ENCODE measurements around the gene VAPB.
A peak's percentile ranks its signal among the peaks of the same experiment; 100 is the strongest.
"Not testable (repeated sequence)": the region's sequence is repeated elsewhere in the genome, so short reads cannot be mapped to it uniquely, and the experiment has no call there.

VAPB gene

DNA sequence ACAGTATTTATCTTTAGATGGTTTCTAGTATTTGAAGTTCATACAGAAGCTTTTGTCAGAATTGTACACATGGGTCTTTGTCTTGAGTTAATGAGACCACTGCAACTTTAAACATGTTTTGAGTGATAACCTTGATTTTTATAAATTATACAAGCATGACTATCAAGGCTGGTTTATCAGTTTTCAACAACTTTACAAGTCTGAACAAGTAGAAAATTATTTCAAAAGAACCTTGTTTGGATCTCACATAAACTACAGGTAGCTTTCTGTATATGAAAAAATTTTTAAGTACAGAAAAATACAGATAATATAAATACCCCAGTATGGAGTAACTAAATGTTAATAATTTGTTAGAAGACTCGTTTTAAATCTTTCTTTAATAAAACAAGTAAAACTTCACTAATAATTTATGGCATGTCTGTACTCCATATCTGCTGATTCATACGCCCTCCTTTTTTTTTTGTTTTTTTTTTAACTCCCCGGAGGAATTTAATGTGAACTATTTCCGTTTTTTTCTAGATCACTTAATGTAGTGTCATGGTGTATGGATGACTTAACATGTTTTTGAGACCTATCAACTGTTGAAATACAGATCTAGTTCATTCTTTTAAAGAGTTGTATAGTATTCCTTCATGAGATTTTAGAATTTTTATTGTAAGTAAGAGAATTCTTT, 18.3 kb downstream of the VAPB start:
- peak; percentile 31 for DNase-seq

GRCh38 chr20:58407966-58408557, 19.0 kb downstream of the VAPB start:
- no peak for DNase-seq

DNA sequence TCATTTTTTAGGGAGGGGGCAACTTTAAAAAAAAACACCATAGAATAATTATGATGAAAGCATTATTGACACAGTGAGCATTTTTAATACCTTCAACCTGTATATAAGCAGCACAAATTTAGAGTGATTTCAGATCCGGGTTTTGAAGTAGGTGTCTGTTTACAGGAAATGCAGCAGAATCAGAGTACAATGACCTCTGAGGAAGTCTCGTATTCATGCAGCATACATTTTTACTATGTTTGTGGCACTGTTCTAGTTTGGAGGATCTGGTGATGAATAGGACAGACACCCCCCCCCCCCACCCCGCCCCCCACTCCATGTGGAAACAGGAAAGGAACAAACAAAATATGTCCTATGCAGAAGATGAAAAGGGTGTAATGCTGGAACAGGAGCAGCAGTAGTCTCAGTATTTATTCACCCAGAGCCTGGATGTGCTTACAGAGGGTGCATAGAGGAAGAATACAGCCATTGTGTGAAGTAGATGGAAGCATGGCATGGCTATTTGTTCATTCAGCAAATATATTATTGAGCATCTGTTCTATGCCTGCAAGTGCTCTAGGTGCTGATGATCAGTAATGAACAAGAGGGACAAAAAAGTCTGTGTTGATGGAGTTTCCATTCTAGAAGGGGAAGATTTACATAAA, 19.7 kb downstream of the VAPB start:
- DNase-seq: no peak

GRCh38 chr20:58414216-58414615, 25.2 kb downstream of the VAPB start:
- not testable (repeated sequence) for DNase-seq

- not testable (repeated sequence) for DNase-seq
Observed at GRCh38 chr20:58414786-58415185, 25.8 kb downstream of the VAPB start.

DNA sequence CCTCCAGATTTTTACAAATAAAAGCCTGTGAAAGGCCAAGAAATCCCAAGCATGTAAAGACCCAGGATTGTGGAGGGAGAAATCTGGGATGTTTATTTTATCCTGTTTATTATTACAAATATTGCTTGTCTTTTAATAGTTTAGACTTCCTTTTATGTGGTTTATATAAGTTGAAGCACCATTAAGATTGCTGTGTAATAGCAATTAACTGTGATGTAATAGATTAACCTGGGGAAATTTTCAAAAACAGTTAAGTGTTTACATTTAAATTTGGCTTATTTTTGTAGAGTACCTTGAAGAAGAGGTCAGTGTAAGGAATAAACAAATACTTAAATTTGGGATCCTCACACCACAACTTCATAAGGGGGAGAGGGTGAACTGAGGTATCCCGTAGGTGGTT, 27.0 kb downstream of the VAPB start:
- DNase-seq: no peak

GRCh38 chr20:58416835-58417234, 27.8 kb downstream of the VAPB start:
- no peak for DNase-seq

DNA sequence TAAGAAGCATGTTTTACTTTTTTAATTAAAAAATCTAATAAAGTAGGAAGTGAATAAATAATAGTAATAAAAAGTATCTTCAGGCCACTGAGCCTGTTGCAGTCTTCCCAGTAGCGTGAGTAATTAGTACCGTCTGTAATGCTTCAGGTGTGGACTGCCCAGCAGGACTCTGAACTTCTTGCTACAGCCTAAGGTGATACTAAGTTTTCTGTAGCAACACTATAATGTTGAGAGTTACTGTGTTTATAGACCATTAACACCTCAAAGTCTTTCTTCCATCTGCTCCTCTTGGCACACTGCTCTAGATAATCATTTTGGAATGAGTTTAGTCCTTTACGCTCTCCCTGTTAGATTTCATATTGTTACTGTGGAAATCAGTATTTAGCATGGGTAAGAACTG, 28.4 kb downstream of the VAPB start:
- DNase-seq: no peak

DNA sequence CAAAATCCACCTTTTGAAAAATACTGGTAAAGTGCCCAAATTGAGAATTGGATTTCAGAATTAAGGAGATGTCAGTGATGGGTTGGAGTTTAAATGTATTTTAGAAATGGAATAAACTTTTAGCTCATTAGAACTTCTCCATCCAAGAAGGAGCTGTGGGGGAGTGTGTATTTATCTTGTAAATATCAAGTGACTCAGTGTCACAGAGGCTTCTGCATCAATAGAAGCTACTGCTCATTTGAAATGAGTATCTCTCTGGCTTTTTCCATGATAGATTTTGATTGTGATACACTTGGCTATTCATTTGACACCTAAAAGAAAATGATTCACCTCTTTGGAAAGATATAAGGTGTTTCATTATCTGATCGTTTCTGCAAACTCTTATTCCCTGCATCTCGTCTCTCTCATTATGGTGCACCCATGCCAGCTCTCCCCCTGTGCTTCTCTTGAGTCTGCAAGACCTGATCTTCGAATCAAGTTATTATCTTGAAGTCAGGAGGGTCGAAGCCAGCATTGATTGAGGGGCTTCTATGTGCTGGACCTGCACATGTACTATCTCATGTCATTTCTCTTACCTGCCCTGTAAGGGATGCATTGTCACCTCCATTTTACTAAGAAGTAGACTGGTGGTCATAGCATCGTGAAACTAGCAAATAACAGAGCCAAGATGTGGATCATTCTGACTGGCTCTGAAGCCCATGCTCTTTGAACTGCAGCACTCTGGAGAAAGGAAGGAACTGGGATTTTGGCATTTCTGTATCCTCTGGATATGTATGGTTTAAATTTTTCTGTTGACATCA, 30.1 kb downstream of the VAPB start:
- no peak for DNase-seq

DNA sequence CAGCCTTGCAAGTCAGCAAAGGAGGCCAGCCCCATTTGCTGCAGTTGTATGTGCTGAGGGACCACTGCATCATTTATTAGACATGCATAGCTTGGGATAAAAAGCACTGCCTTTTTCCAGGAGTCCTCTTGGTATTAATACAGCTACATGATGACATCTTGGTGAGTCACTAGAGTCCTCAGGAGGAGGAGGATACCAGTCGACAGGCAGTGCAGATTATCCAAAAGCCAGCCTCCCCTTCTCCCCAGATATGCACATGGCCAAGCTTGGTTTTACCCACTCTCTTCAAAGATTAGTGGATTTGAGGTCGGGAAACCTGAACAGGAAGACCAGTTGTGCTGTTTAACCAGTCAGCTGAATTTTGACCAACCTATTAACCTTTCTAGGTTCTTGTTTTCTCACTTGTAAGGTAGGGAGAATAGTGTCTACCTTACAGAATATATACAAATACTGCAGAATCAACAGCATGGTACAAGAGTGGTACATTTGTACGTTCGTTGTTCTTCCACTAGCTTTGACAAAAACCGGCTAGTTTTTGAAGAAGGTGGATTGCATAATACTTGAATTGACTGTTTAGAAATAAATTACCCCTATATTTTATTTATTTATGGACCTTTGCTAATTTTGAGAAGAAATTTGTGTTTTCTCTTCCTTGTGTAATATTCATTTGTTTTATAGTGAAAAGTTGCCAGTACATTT, 31.9 kb downstream of the VAPB start:
- DNase-seq: peak; percentile 70

DNA sequence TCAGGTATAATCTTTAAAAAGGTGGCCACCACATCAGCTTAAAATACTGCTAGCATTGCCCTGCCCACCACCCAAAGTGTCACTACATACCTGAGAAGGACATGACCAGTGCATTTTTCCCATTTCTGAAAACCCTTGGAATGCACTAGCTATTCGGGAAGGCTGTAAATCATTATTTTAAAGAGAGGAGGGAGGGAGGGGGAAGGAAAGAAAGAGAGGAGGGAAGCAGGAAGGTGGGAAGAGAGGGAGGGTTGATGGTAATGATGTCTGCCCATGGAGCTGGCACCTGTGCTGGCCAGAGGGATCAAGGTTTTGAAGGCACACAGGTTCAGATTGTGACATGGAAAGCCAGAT, 32.4 kb downstream of the VAPB start:
- DNase-seq: peak; percentile 7

DNA sequence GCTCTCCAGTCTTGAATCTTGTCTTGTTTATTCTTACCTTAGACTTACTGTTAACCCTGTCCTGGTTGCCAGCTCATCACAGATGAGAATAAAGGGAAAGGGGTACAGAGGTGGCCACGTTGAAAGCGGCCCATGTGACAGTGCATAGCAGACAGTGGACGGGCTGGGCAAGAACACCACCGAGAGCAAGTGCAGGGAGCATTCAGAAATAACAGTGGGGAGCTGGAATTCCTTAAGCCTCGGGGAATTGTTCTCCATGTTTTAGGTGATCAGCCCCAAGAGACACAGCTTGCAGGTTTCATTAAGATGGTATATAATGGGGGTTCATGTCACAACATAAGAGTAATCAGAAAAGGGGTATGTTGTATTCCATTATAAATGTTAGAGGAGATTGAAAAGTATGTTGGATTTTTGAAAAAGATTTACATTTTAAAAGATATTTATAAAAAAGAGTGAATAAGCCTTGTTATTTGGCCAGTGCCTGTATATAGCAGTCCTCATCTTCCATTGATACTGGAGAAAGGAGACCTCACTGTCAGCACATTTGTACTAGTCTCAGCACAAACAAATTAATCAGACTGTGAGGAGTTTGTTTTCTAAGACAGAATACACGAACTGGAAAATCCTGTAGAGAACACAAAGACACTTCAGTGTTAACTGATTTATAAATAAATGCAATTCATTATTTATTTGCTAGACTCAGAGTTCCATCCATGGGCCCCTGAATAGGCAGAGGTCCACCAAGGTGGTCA, 35.4 kb downstream of the VAPB start:
- DNase-seq: no peak

DNA sequence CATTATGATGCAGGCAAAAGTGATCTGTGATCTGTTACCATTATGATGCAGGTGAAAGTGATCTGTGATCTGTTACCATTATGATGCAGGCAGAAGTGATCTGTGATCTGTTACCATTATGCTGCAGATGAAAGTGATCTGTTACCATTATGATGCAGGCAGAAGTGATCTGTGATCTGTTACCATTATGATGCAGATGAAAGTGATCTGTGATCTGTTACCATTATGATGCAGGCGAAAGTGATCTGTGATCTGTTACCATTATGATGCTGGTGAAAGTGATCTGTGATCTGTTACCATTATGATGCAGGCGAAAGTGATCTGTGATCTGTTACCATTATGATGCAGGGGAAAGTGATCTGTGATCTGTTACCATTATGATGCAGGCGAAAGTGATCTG, 38.5 kb downstream of the VAPB start:
- not testable (repeated sequence) for DNase-seq

DNA sequence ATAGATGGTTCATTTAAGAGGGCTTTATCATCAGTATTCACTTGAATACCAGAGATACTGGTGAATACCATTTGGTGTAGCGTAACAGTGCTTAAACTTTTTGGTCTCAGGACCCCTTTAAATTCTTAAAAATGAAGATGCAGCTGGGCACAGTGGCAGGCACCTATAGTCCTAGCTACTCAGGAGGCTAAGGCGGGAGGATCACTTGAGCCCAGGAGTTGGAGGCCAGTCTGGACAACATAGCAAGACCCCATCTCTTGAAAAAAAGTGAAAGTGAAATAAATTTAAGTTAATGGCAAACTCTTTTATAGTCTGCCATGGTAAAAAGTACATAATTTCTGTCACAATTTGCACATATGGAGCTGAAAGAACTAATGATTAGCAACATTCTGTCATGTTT, 39.3 kb downstream of the VAPB start:
- no peak for DNase-seq

- no peak for DNase-seq
Observed at GRCh38 chr20:58429303-58429702, 40.3 kb downstream of the VAPB start.

- DNase-seq: peak; percentile 19
Observed at GRCh38 chr20:58431134-58431533, 42.1 kb downstream of the VAPB start.

DNA sequence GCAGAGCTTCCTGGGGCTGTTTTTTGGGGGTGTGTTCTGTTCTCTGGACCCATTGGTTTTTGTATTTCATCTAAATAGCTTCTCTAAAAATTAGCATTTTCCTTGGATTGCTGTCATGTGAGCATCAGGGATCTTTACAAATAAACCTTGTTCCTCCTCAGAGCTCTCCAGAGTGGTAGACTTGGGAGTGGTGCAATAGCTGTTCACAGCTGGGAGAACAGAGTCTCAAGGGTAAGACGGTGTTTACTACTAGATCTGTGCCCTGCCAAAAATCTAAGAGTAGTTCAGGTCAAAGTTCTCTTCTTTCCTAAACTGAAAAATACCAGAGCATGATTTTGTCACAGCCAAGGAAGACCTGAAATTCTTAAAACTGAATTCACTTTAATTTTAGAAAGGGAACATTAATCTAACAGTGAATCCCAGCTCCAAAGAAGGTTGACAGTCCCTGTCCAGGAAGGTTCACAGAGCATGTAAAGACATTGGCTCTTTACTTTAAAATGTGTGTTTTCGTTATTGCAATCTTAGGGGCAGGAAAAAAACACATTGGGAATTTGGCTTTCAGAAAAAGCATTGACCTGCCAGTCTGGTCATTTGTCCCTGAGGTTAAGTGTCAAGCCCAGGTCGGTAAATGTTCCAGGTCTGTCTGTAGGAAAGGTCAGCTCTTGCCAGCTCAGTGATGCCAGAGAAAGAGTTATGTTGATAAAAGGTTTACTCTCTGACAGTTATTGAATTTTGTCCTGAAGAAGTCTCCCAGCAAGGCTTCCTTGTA, 43.3 kb downstream of the VAPB start:
- no peak for DNase-seq

- DNase-seq: no peak
Observed at GRCh38 chr20:58433029-58433647, 44.1 kb downstream of the VAPB start.

DNA sequence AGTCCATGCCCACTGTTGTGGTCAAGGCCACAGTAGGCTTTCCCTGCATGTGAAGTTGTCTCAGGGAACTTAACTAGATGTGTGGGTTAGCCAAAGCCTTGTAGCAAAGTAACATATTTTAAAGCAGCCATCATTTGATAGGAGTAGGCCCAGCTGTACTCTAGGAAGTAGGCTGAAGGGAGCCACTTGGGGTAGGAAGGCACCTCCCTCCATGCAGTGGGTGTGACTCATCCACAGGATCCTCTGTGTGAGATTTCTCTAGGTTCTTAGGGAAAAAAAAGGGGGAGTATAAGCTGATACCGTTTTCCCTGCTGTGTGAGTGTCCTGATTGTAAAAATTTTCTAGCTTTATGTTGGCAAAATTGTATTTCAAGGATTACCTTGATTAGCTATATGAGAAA, 44.7 kb downstream of the VAPB start:
- DNase-seq: peak; percentile 68

- no peak for DNase-seq
Observed at GRCh38 chr20:58434326-58434725, 45.3 kb downstream of the VAPB start.

GRCh38 chr20:58435237-58435636, 46.2 kb downstream of the VAPB start:
- DNase-seq: no peak

Data from fibroblast of skin of scalp (primary cell).